B cell (primary cell): ENCODE results near the gene SIGLEC10.
"Not testable (repeated sequence)": the region's sequence is repeated elsewhere in the genome, so short reads cannot be mapped to it uniquely, and the experiment has no call there.

Experiments used
- CTCF ChIP-seq: fragments of 200-600 bp; IDR thresholded peaks from one replicate; pipeline ENCODE4 v1.8.0; 2022; ENCODE audit warnings: antibody characterized with exemption, mild to moderate bottlenecking
- EZH2 ChIP-seq: IDR thresholded peaks from 2 replicates; pipeline ENCODE4 v1.6.1; 2012; ENCODE audit warnings: borderline replicate concordance, low read depth, mild to moderate bottlenecking, moderate library complexity, low read length; ENCODE audit not compliant: insufficient read depth, poor library complexity, severe bottlenecking

- TF ChIP-seq CTCF, EZH2: not testable (repeated sequence)
Observed at GRCh38 chr19:51420511-51420910, 3.1 kb upstream of the SIGLEC10 start.
